Neural cell (in vitro differentiated cells): Measurements from ENCODE around the gene CNDP2. TPM values are rescaled to one million over a fixed set of nuclear protein-coding genes. Genes with fewer than 3 reads are reported as not detected.

Experiments used
- H2AFZ ChIP-seq: fragments of 200-600, 300-800 bp; sonication (generic), shearing (Covaris generic); 2 replicates; pipeline ENCODE4 v1.6.0; 2014; ENCODE audit warnings: low read depth, mild to moderate bottlenecking, antibody characterized with exemption, low read length, moderate library complexity
- H3F3A ChIP-seq: fragments of 200-600 bp; shearing (Covaris generic); 2 replicates; pipeline ENCODE4 v1.6.1; 2016; ENCODE audit warnings: mild to moderate bottlenecking, moderate library complexity, mixed read lengths, antibody characterized with exemption, low read length; ENCODE audit not compliant: insufficient read depth, poor library complexity, severe bottlenecking
- H3K27ac ChIP-seq: fragments of 200-600, 300-800 bp; sonication (generic), shearing (Covaris generic); 2 replicates; pipeline ENCODE4 v1.5.1; 2014; ENCODE audit warnings: mild to moderate bottlenecking, low read length, moderate library complexity
- H3K27me3 ChIP-seq: fragments of 300-800, 200-600 bp; sonication (generic), shearing (Covaris generic); 2 replicates; pipeline ENCODE4 v1.6.0; 2014; ENCODE audit warnings: mild to moderate bottlenecking, low read depth, low read length, moderate library complexity; ENCODE audit not compliant: insufficient read depth
- H3K36me3 ChIP-seq: fragments of 300-800, 200-600 bp; sonication (generic), shearing (Covaris generic); 2 replicates; pipeline ENCODE4 v1.5.1; 2014; ENCODE audit warnings: mild to moderate bottlenecking, antibody characterized with exemption, low read length, moderate library complexity; ENCODE audit not compliant: insufficient read depth
- H3K4me2 ChIP-seq: fragments of 300-800, 200-600 bp; sonication (generic), shearing (Covaris generic); 2 replicates; pipeline ENCODE4 v1.6.0; 2014; ENCODE audit warnings: mild to moderate bottlenecking, low read length
- H3K4me3 ChIP-seq: fragments of 300-800, 200-600 bp; sonication (generic), shearing (Covaris generic); 2 replicates; pipeline ENCODE4 v1.5.1; 2014; ENCODE audit warnings: mild to moderate bottlenecking, low read length, moderate library complexity
- H3K79me2 ChIP-seq: fragments of 200-600 bp; shearing (Covaris generic); replicated peaks from 2 replicates; pipeline ENCODE4 v1.6.0; 2014; ENCODE audit warnings: mild to moderate bottlenecking, low read length, moderate library complexity; ENCODE audit not compliant: insufficient read depth
- H3K9ac ChIP-seq: fragments of 300-800, 200-600 bp; sonication (generic), shearing (Covaris generic); 2 replicates; pipeline ENCODE4 v1.6.1; 2016; ENCODE audit warnings: mild to moderate bottlenecking, low read length, mixed read lengths
- H3K9me2 ChIP-seq: fragments of 200-600 bp; shearing (Covaris generic); 2 replicates; pipeline ENCODE4 v1.6.1; 2016; ENCODE audit warnings: mild to moderate bottlenecking, low read length, mixed read lengths; ENCODE audit not compliant: insufficient read depth
- H3K9me3 ChIP-seq: fragments of 200-600, 300-800 bp; sonication (generic), shearing (Covaris generic); 2 replicates; pipeline ENCODE4 v1.6.1; 2016; ENCODE audit warnings: mild to moderate bottlenecking, mixed run types, low read length, moderate library complexity, mixed read lengths
- H4K20me1 ChIP-seq: fragments of 200-600 bp; shearing (Covaris generic); 2 replicates; pipeline ENCODE4 v1.6.1; 2016; ENCODE audit warnings: mild to moderate bottlenecking, mixed run types; ENCODE audit not compliant: insufficient read depth
- CTCF ChIP-seq: fragments of 450-650 bp; IDR thresholded peaks from 2 replicates; pipeline ENCODE4 v1.5.1; 2014; ENCODE audit warnings: antibody characterized with exemption, mild to moderate bottlenecking, moderate library complexity; ENCODE audit not compliant: poor library complexity, severe bottlenecking
- EP300 ChIP-seq: fragments of 450-650 bp; conservative IDR thresholded peaks from 2 replicates; pipeline ENCODE4 v1.6.1; 2014; ENCODE audit warnings: antibody characterized with exemption, mild to moderate bottlenecking, moderate library complexity; ENCODE audit not compliant: poor library complexity, severe bottlenecking
- EZH2 ChIP-seq: fragments of 200-600, 300-800 bp; shearing (Covaris generic), sonication (generic); IDR thresholded peaks from 2 replicates; pipeline ENCODE4 v1.6.1; 2014; ENCODE audit warnings: antibody characterized with exemption, low read length, borderline replicate concordance, mild to moderate bottlenecking; ENCODE audit not compliant: insufficient read depth, poor library complexity, severe bottlenecking
- MXI1 ChIP-seq: fragments of 450-650 bp; conservative IDR thresholded peaks from 2 replicates; pipeline ENCODE4 v1.6.1; 2014; ENCODE audit warnings: antibody characterized with exemption, mild to moderate bottlenecking; ENCODE audit not compliant: poor library complexity, severe bottlenecking
- POLR2AphosphoS5 ChIP-seq: IDR thresholded peaks from 2 replicates; pipeline ENCODE4 v1.6.1; 2012
- RAD21 ChIP-seq: fragments of 450-650 bp; conservative IDR thresholded peaks from 2 replicates; pipeline ENCODE4 v1.6.1; 2014; ENCODE audit warnings: antibody characterized with exemption, mild to moderate bottlenecking, moderate library complexity
- REST ChIP-seq: IDR thresholded peaks from 2 replicates; pipeline ENCODE4 v1.6.1; 2012; ENCODE audit warnings: borderline replicate concordance
- SMC3 ChIP-seq: fragments of 450-650 bp; conservative IDR thresholded peaks from 2 replicates; pipeline ENCODE4 v1.6.1; 2014; ENCODE audit warnings: antibody characterized with exemption, mild to moderate bottlenecking, moderate library complexity; ENCODE audit not compliant: poor library complexity
- TAF1 ChIP-seq: IDR thresholded peaks from 2 replicates; pipeline ENCODE4 v1.6.1; 2012; ENCODE audit warnings: low read depth
- polyA plus RNA-seq: library from polyadenylated mRNA; depleted of rRNA; stranded (reverse); fragments of >200 nt; gene quantifications from 2 replicates; pipeline ENCODE4 v1.2.3, GENCODE V29; 2014

CNDP2 gene
- polyA plus RNA-seq, 1 donor from 2014 or later: 35.7 TPM

- Histone ChIP-seq H2AFZ (no peak overlapping the region), H3K36me3 (no peaks in the 10 kb centered on the region), H3K9me2 (no peaks in the 10 kb centered on the region), H3K4me2 (no peak overlapping the region), H3K27ac (no peak overlapping the region), H3K4me3 (no peak overlapping the region), H4K20me1 (no peaks in the 10 kb centered on the region), H3K9ac (no peak overlapping the region), H3F3A (no peaks in the 10 kb centered on the region), H3K27me3 (no peaks in the 10 kb centered on the region), H3K79me2 (no peaks in the 10 kb centered on the region), H3K9me3 (no peaks in the 10 kb centered on the region)
- TF ChIP-seq REST: no peak
- TF ChIP-seq CTCF: no peak
- no peak for TF ChIP-seq RAD21
- TF ChIP-seq EP300: no peak
- no peak for TF ChIP-seq SMC3
- no peak for TF ChIP-seq MXI1
- TF ChIP-seq EZH2: no peak
- TF ChIP-seq POLR2AphosphoS5: no peak
- no peak for TF ChIP-seq TAF1
Measured at GRCh38 chr18:74558096-74558495, 61.9 kb downstream of the CNDP2 start.

- TF ChIP-seq POLR2AphosphoS5 (no peak), RAD21 (no peak), REST (no peak), TAF1 (no peak), EZH2 (no peak), CTCF (no peak), SMC3 (no peak), MXI1 (no peak), EP300 (no peak)
- no peaks in the 10 kb centered on the region for H3K79me2 ChIP-seq
- no peaks in the 10 kb centered on the region for H3K36me3 ChIP-seq
- H3K9me3 ChIP-seq: no peaks in the 10 kb centered on the region
- H3K27me3 ChIP-seq: no peaks in the 10 kb centered on the region
- no peak overlapping the region for H3K4me3 ChIP-seq
- no peaks in the 10 kb centered on the region for H3F3A ChIP-seq
- H3K9me2 ChIP-seq: no peaks in the 10 kb centered on the region
- H3K9ac ChIP-seq: no peak overlapping the region
- no peak overlapping the region for H2AFZ ChIP-seq
- no peaks in the 10 kb centered on the region for H4K20me1 ChIP-seq
- H3K4me2 ChIP-seq: no peak overlapping the region
- no peak overlapping the region for H3K27ac ChIP-seq
Measured at GRCh38 chr18:74562131-74562730, 66.1 kb downstream of the CNDP2 start.
